Astrocyte (in vitro differentiated cells and primary cell): ENCODE measurements around the gene GLIS2. TPM values are rescaled to one million over a fixed set of nuclear protein-coding genes. Genes with fewer than 3 reads are reported as not detected.

Experiments
- DNase-seq: peaks from one replicate; pipeline ENCODE4 v3.0.0-alpha.2; 2010; ENCODE audit warnings: low read depth
- FAIRE-seq: peaks from 2 replicates; lab custom pipeline; 2011; peaks lifted over from hg19 to GRCh38; lab: Jason Lieb, UNC
- H2AFZ ChIP-seq: 2 replicates; pipeline ENCODE4 v1.6.0; 2012; ENCODE audit warnings: low read depth, low read length, inconsistent platforms
- H3K27ac ChIP-seq: 2 replicates; pipeline ENCODE4 v1.5.1; 2011; ENCODE audit warnings: low read depth, low read length, inconsistent platforms
- H3K27me3 ChIP-seq: 2 replicates; pipeline ENCODE4 v1.6.0; 2011; ENCODE audit warnings: low read length, inconsistent platforms; ENCODE audit not compliant: insufficient read depth
- H3K36me3 ChIP-seq: 2 replicates; pipeline ENCODE4 v1.5.1; 2011; ENCODE audit warnings: low read length, inconsistent platforms; ENCODE audit not compliant: insufficient read depth
- H3K4me1 ChIP-seq: 2 replicates; pipeline ENCODE4 v1.5.1; 2011; ENCODE audit warnings: low read length, inconsistent platforms; ENCODE audit not compliant: insufficient read depth
- H3K4me2 ChIP-seq: 2 replicates; pipeline ENCODE4 v1.6.0; 2012; ENCODE audit warnings: low read length, inconsistent platforms
- H3K4me3 ChIP-seq: 2 replicates; pipeline ENCODE4 v1.5.1; 2011; ENCODE audit warnings: low read depth, mild to moderate bottlenecking, low read length, inconsistent platforms; ENCODE audit not compliant: insufficient read depth
- H3K79me2 ChIP-seq: 2 replicates; pipeline ENCODE4 v1.6.0; 2012; ENCODE audit warnings: mild to moderate bottlenecking, low read length, inconsistent platforms; ENCODE audit not compliant: insufficient read depth
- H3K9ac ChIP-seq: 2 replicates; pipeline ENCODE4 v1.6.0; 2012; ENCODE audit warnings: mild to moderate bottlenecking, low read length, inconsistent platforms
- H3K9me3 ChIP-seq: 2 replicates; pipeline ENCODE4 v1.5.1; 2012; ENCODE audit warnings: low read depth, mild to moderate bottlenecking, low read length, inconsistent platforms; ENCODE audit not compliant: insufficient read depth
- H4K20me1 ChIP-seq: 2 replicates; pipeline ENCODE4 v1.6.0; 2012; ENCODE audit warnings: low read length, inconsistent platforms; ENCODE audit not compliant: insufficient read depth
- H3K27ac Mint-ChIP-seq: one replicate; pipeline ENCODE4 v1.8.0; 2021; ENCODE audit warnings: mild to moderate bottlenecking, mixed read lengths; ENCODE audit not compliant: unreplicated experiment
- H3K27me3 Mint-ChIP-seq: one replicate; pipeline ENCODE4 v1.8.0; 2021; ENCODE audit warnings: low read depth, mixed read lengths; ENCODE audit not compliant: unreplicated experiment
- H3K36me3 Mint-ChIP-seq: one replicate; pipeline ENCODE4 v1.8.0; 2021; ENCODE audit warnings: low read depth, mixed read lengths; ENCODE audit not compliant: unreplicated experiment
- H3K4me1 Mint-ChIP-seq: one replicate; pipeline ENCODE4 v1.8.0; 2021; ENCODE audit warnings: low read depth, mixed read lengths; ENCODE audit not compliant: unreplicated experiment
- H3K4me3 Mint-ChIP-seq: one replicate; pipeline ENCODE4 v1.8.0; 2021; ENCODE audit warnings: mild to moderate bottlenecking, moderate library complexity, mixed read lengths; ENCODE audit not compliant: unreplicated experiment
- H3K9me3 Mint-ChIP-seq: one replicate; pipeline ENCODE4 v1.8.0; 2021; ENCODE audit warnings: mild to moderate bottlenecking, mixed read lengths; ENCODE audit not compliant: unreplicated experiment
- CTCF ChIP-seq: IDR thresholded peaks from 2 replicates; pipeline ENCODE4 v1.5.1; 2011; ENCODE audit warnings: low read depth, mild to moderate bottlenecking, inconsistent platforms, low read length, moderate library complexity; ENCODE audit not compliant: insufficient read depth
- EZH2 ChIP-seq: IDR thresholded peaks from 2 replicates; pipeline ENCODE4 v1.6.1; 2012; ENCODE audit warnings: mild to moderate bottlenecking, low read length, inconsistent platforms; ENCODE audit not compliant: insufficient read depth
- total RNA-seq: library from RNA; stranded (reverse); gene quantifications from 2 replicates; pipeline ENCODE4 v1.2.1, GENCODE V29; 2021

The GLIS2 gene
- total RNA-seq, 1 donor from 2014 or later, result 18.9 TPM

GRCh38 chr16:4378999-4379690, 63.3 kb downstream of the GLIS2 start:
- FAIRE-seq, result no peak
- H3K36me3 ChIP-seq, result no peaks in the 10 kb centered on the region
- Mint-ChIP-seq H3K4me1 (peaks cover 14% of the 10 kb centered on the region), H3K27me3 (no peaks in the 10 kb centered on the region), H3K4me3 (no peak overlapping the region), H3K9me3 (no peaks in the 10 kb centered on the region), H3K36me3 (peaks cover 2% of the 10 kb centered on the region), H3K27ac (no peak overlapping the region)
- H3K27me3 ChIP-seq, result no peaks in the 10 kb centered on the region
- no peaks in the 10 kb centered on the region for H3K9me3 ChIP-seq
- no peak overlapping the region for H3K9ac ChIP-seq
- TF ChIP-seq EZH2 (no peak), CTCF (no peak)
- no peak overlapping the region for H3K27ac ChIP-seq
- no peak overlapping the region for H3K4me3 ChIP-seq
- peaks cover 75% of the 10 kb centered on the region for H3K79me2 ChIP-seq
- no peak overlapping the region for H2AFZ ChIP-seq
- peaks cover 83% of the 10 kb centered on the region for H4K20me1 ChIP-seq
- H3K4me1 ChIP-seq, result peaks cover 60% of the 10 kb centered on the region
- no peak overlapping the region for H3K4me2 ChIP-seq
- no peak for DNase-seq

- Histone ChIP-seq H4K20me1 (peaks cover 76% of the 10 kb centered on the region), H3K4me3 (no peak overlapping the region), H3K4me1 (peaks cover 54% of the 10 kb centered on the region), H3K79me2 (peaks cover 63% of the 10 kb centered on the region), H3K36me3 (no peaks in the 10 kb centered on the region), H3K27ac (no peak overlapping the region), H3K9ac (no peak overlapping the region), H2AFZ (no peak overlapping the region), H3K27me3 (no peaks in the 10 kb centered on the region), H3K9me3 (no peaks in the 10 kb centered on the region), H3K4me2 (no peak overlapping the region)
- Mint-ChIP-seq H3K27ac (peak overlapping the region; percentile 53), H3K27me3 (no peaks in the 10 kb centered on the region), H3K4me1 (peaks cover 13% of the 10 kb centered on the region), H3K9me3 (no peaks in the 10 kb centered on the region), H3K36me3 (peaks cover 2% of the 10 kb centered on the region), H3K4me3 (no peak overlapping the region)
- no peak for TF ChIP-seq EZH2
- TF ChIP-seq CTCF, result no peak
- DNase-seq (peak; percentile 39), FAIRE-seq (no peak)
These were observed 64.5 kb downstream of the GLIS2 start for GRCh38 chr16:4380119-4381063.
